ENCODE measurements around the gene LRRTM1. TPM values are rescaled to one million over a fixed set of nuclear protein-coding genes. Genes with fewer than 3 reads are reported as not detected.

Gene LRRTM1
- total RNA-seq, 4 donors from 2014 or later: 0.16 to 7.9 (median 0.68) TPM; not detected in 1

- Histone ChIP-seq H3K4me3 (no peak overlapping the region), H3K36me3 (no peaks in the 10 kb centered on the region), H3K27me3 (no peaks in the 10 kb centered on the region), H3K4me1 (no peaks in the 10 kb centered on the region), H3K27ac (no peak overlapping the region), H3K9me3 (no peaks in the 10 kb centered on the region)
- no peak for DNase-seq
- 75 to 77% methylated on average over 2 of the region's 2 CpGs for WGBS, 2 donors (ENCODE audit: low coverage in 1 of 2)
- TF ChIP-seq EP300 (IDR thresholded peaks at IDR 0.05; ENCODE audit: low read depth): no peak
- TF ChIP-seq, protein P1, sequence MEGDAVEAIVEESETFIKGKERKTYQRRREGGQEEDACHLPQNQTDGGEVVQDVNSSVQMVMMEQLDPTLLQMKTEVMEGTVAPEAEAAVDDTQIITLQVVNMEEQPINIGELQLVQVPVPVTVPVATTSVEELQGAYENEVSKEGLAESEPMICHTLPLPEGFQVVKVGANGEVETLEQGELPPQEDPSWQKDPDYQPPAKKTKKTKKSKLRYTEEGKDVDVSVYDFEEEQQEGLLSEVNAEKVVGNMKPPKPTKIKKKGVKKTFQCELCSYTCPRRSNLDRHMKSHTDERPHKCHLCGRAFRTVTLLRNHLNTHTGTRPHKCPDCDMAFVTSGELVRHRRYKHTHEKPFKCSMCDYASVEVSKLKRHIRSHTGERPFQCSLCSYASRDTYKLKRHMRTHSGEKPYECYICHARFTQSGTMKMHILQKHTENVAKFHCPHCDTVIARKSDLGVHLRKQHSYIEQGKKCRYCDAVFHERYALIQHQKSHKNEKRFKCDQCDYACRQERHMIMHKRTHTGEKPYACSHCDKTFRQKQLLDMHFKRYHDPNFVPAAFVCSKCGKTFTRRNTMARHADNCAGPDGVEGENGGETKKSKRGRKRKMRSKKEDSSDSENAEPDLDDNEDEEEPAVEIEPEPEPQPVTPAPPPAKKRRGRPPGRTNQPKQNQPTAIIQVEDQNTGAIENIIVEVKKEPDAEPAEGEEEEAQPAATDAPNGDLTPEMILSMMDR (IDR thresholded peaks at IDR 0.05): no peak
- no peak for TF ChIP-seq POLR2A (IDR thresholded peaks at IDR 0.05)
- TF ChIP-seq POLR2AphosphoS5 (IDR thresholded peaks at IDR 0.05): no peak
- intact Hi-C loops (cut with DNase I; ENCODE audit: low total_unique reads) (no loop called here), in situ Hi-C loops (cut with MboI; ENCODE audit: low pct_ligation_motif_present in 1 of 4, low pct_unique_long_range_greater_than_20kb in 1 of 4, low sequenced_read_pairs in 3 of 4) (no loop called here)
Observed at GRCh38 chr2:80338794-80339193, 34.2 kb upstream of the LRRTM1 start.

GRCh38 chr2:80335411-80335810, 30.9 kb upstream of the LRRTM1 start:
- no peaks in the 10 kb centered on the region for H3K36me3 ChIP-seq
- H3K27me3 ChIP-seq: no peaks in the 10 kb centered on the region
- H3K4me1 ChIP-seq: no peaks in the 10 kb centered on the region
- TF ChIP-seq POLR2A (IDR thresholded peaks at IDR 0.05) (no peak), POLR2AphosphoS5 (IDR thresholded peaks at IDR 0.05) (no peak), EP300 (IDR thresholded peaks at IDR 0.05; ENCODE audit: low read depth) (no peak)
- TF ChIP-seq, protein P1 (IDR thresholded peaks at IDR 0.05): no peak
- no peak for DNase-seq
- 96 to 100% methylated on average over 1 of the region's 1 CpG for WGBS, 2 donors (ENCODE audit: low coverage in 1 of 2)
- H3K9me3 ChIP-seq: no peaks in the 10 kb centered on the region
- no peak overlapping the region for H3K27ac ChIP-seq
- intact Hi-C loops (cut with DNase I; ENCODE audit: low total_unique reads) (no loop called here), in situ Hi-C loops (cut with MboI; ENCODE audit: low pct_ligation_motif_present in 1 of 4, low pct_unique_long_range_greater_than_20kb in 1 of 4, low sequenced_read_pairs in 3 of 4) (no loop called here)
- no peak overlapping the region for H3K4me3 ChIP-seq

GRCh38 chr2:80333886-80334285, 29.3 kb upstream of the LRRTM1 start:
- no peaks in the 10 kb centered on the region for H3K27me3 ChIP-seq
- no peaks in the 10 kb centered on the region for H3K36me3 ChIP-seq
- 78 to 89% methylated on average over 3 to 5 of the region's 5 CpGs for WGBS, 2 donors (ENCODE audit: low coverage in 1 of 2)
- H3K4me1 ChIP-seq: no peaks in the 10 kb centered on the region
- H3K9me3 ChIP-seq: no peaks in the 10 kb centered on the region
- intact Hi-C loops (cut with DNase I; ENCODE audit: low total_unique reads) (no loop called here), in situ Hi-C loops (cut with MboI; ENCODE audit: low pct_ligation_motif_present in 1 of 4, low pct_unique_long_range_greater_than_20kb in 1 of 4, low sequenced_read_pairs in 3 of 4) (no loop called here)
- H3K4me3 ChIP-seq: no peak overlapping the region
- no peak overlapping the region for H3K27ac ChIP-seq
- TF ChIP-seq, protein P1 (IDR thresholded peaks at IDR 0.05): no peak
- no peak for TF ChIP-seq POLR2A (IDR thresholded peaks at IDR 0.05)
- no peak for TF ChIP-seq EP300 (IDR thresholded peaks at IDR 0.05; ENCODE audit: low read depth)
- no peak for TF ChIP-seq POLR2AphosphoS5 (IDR thresholded peaks at IDR 0.05)
- DNase-seq: no peak

DNA sequence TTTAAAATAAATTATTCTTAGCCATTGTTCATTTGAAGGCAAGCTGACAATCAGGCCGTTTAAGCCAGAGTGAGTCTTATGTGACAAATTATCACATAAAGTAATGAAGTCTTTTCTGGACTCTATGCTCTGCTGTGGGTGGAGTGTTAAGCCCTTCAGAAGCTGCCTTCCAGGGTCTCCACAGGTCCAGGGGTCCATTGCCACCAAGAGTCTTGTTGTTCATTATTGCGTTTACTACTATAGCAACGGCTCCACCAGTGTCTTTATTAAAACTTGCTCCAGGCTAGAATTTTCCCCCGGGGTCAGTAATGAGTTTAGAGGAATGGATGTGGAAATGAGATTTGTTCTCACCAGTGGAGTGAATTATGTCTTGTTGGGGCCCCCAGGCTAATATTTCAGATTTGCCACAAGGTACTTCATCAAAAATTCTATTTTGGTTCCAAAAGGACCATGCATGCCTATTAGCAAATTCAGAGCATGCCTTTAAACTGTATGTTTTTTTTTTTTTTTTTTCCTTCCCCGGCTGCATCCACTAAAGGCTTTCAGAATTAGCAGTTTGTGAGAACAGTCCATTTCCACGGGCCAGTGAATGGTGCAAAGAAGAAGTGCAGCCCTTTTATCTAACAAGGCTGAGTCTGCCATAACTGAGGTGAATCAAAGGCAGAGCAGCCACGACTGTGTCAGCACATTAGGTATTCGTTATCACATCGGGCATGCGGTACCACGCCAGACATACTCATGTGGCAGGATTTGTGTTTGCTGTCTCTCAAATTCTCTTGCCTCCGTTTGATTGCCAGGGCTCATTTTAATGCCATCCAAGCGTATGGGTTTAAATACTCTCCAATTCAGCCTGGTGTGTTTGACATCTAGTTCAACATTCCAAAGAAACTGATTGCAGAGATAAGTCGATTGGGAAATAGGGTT, 26.2 kb upstream of the LRRTM1 start:
- H3K36me3 ChIP-seq: no peaks in the 10 kb centered on the region
- TF ChIP-seq, protein P1 (IDR thresholded peaks at IDR 0.05): no peak
- TF ChIP-seq POLR2AphosphoS5 (IDR thresholded peaks at IDR 0.05) (no peak), EP300 (IDR thresholded peaks at IDR 0.05; ENCODE audit: low read depth) (no peak), POLR2A (IDR thresholded peaks at IDR 0.05) (no peak)
- in situ Hi-C loops (cut with MboI; ENCODE audit: low pct_ligation_motif_present in 1 of 4, low pct_unique_long_range_greater_than_20kb in 1 of 4, low sequenced_read_pairs in 3 of 4): no loop called here
- 82 to 84% methylated on average over 8 to 14 of the region's 14 CpGs for WGBS, 2 donors (ENCODE audit: low coverage in 1 of 2)
- intact Hi-C loops (cut with DNase I; ENCODE audit: low total_unique reads): no loop called here
- H3K27ac ChIP-seq: no peak overlapping the region
- no peak overlapping the region for H3K4me3 ChIP-seq
- no peaks in the 10 kb centered on the region for H3K4me1 ChIP-seq
- no peaks in the 10 kb centered on the region for H3K9me3 ChIP-seq
- no peaks in the 10 kb centered on the region for H3K27me3 ChIP-seq
- no peak for DNase-seq

Measured in transverse colon (tissue), 4 donors.